Left lung (tissue), 10 donors: ENCODE measurements around the gene IFI44. TPM values are rescaled to one million over a fixed set of nuclear protein-coding genes. Genes with fewer than 3 reads are reported as not detected.

Source experiments
- ATAC-seq: fragments of 200-7000 bp; cut with Tn5 transposase; one replicate; pipeline ENCODE4 v1.9.1; 2020; ENCODE audit warnings: moderate library complexity
- DNase-seq, 4 donors: peaks; one replicate each; pipeline ENCODE4 v3.0.0-alpha.2; 2013 to 2020
- H3K27ac ChIP-seq, 2 donors: fragments of 200-600 bp; sonication (generic) in 1 of 2; one replicate each; pipeline versions ENCODE4 v1.5.0 to v1.8.0; 2020 to 2021
- H3K27me3 ChIP-seq, 2 donors: fragments of 200-600 bp; sonication (generic) in 1 of 2; one replicate each; pipeline versions ENCODE4 v1.5.0 to v1.8.0; 2020 to 2021
- H3K36me3 ChIP-seq, 2 donors: fragments of 200-600 bp; sonication (generic) in 1 of 2; one replicate each; pipeline versions ENCODE4 v1.5.0 to v1.8.0; 2020 to 2021
- H3K4me1 ChIP-seq, 2 donors: fragments of 200-600 bp; one replicate each; pipeline ENCODE4 v1.8.0; 2021
- H3K4me3 ChIP-seq, 2 donors: fragments of 200-600 bp; sonication (generic) in 1 of 2; one replicate each; pipeline versions ENCODE4 v1.5.0 to v1.8.0; 2020 to 2021; ENCODE audit warnings: mild to moderate bottlenecking in 1 of 2
- H3K9me3 ChIP-seq, 2 donors: fragments of 200-600 bp; sonication (generic) in 1 of 2; one replicate each; pipeline versions ENCODE4 v1.5.0 to v1.8.0; 2020 to 2021
- CTCF ChIP-seq, 2 donors: fragments of 200-600 bp; sonication (generic) in 1 of 2; IDR thresholded peaks; one replicate each; pipeline versions ENCODE4 v1.5.0 to v1.8.0; 2021; ENCODE audit warnings: antibody characterized with exemption in 2 of 2
- intact Hi-C, 2 donors: fragments of 100-400 bp; cut with DNase I; formaldehyde crosslinking; loops; one replicate each; pipeline versions ENCODE4 v1.11.2 to v1.14.2; 2022
- polyA plus RNA-seq, 6 donors: library from polyadenylated mRNA; unstranded; fragments of 120-200 nt; gene quantifications; one replicate each; pipeline ENCODE4 v1.2.1, GENCODE V29; 2013; ENCODE audit not compliant: insufficient read length in 6 of 6
- total RNA-seq, 2 donors: library from RNA; stranded (reverse); fragmentation: NEBNext Ultra II Directional; extraction: Animal tissue kit (Norgen Biotek cat#: 25700); gene quantifications; one replicate each; pipeline ENCODE4 v1.2.1, GENCODE V29; 2021
- donor health status: DM: no; HTN: yes; CAD: no.
- donor health status: DM: no; HTN: no; CAD: no.

The IFI44 gene
- total and polyA plus RNA-seq, 8 donors: 40.8 to 77.8 (median 53.7) TPM

GRCh38 chr1:78699813-78700212, 50.2 kb downstream of the IFI44 start:
- Histone ChIP-seq H3K4me1 (no peaks in the 10 kb centered on the region), H3K36me3 (no peaks in the 10 kb centered on the region), H3K9me3 (peaks cover 0 to 13% of the 10 kb centered on the region in 2 donors), H3K4me3 (no peak overlapping the region), H3K27ac (no peak overlapping the region), H3K27me3 (no peaks in the 10 kb centered on the region)
- DNase-seq (no peak), ATAC-seq (no peak)
- intact Hi-C loops: no loop called here
- no peak for TF ChIP-seq CTCF (IDR thresholded peaks at IDR 0.05)

- H3K36me3 ChIP-seq: no peaks in the 10 kb centered on the region
- H3K4me1 ChIP-seq: no peaks in the 10 kb centered on the region
- TF ChIP-seq CTCF (IDR thresholded peaks at IDR 0.05): no peak
- no peak overlapping the region for H3K27ac ChIP-seq
- intact Hi-C loops: no loop called here
- no peak overlapping the region for H3K4me3 ChIP-seq
- DNase-seq: peak in 1 of 4 donors; percentile 31
- H3K9me3 ChIP-seq: peaks cover 0 to 13% of the 10 kb centered on the region in 2 donors
- ATAC-seq: no peak
- no peaks in the 10 kb centered on the region for H3K27me3 ChIP-seq
Measured at GRCh38 chr1:78702426-78702825, 52.8 kb downstream of the IFI44 start.

- peak in 1 of 4 donors; percentile 16 for DNase-seq
- no peak for TF ChIP-seq CTCF (IDR thresholded peaks at IDR 0.05)
- Histone ChIP-seq H3K4me3 (no peak overlapping the region), H3K27me3 (no peaks in the 10 kb centered on the region), H3K4me1 (no peaks in the 10 kb centered on the region), H3K27ac (no peak overlapping the region), H3K36me3 (no peaks in the 10 kb centered on the region), H3K9me3 (peaks cover 0 to 12% of the 10 kb centered on the region in 2 donors)
- ATAC-seq: no peak
- intact Hi-C loops: no loop called here
Measured at GRCh38 chr1:78703806-78704205, 54.2 kb downstream of the IFI44 start.

- Histone ChIP-seq H3K27me3 (no peaks in the 10 kb centered on the region), H3K4me1 (no peaks in the 10 kb centered on the region), H3K36me3 (no peaks in the 10 kb centered on the region), H3K27ac (no peak overlapping the region), H3K9me3 (no peaks in the 10 kb centered on the region), H3K4me3 (no peak overlapping the region)
- intact Hi-C loops: no loop called here
- TF ChIP-seq CTCF (IDR thresholded peaks at IDR 0.05): no peak
- no peak for DNase-seq
- ATAC-seq: no peak
Measured at GRCh38 chr1:78712467-78713051, 62.9 kb downstream of the IFI44 start.

- Histone ChIP-seq H3K4me3 (no peak overlapping the region), H3K4me1 (no peaks in the 10 kb centered on the region), H3K9me3 (no peaks in the 10 kb centered on the region), H3K27me3 (no peaks in the 10 kb centered on the region), H3K36me3 (no peaks in the 10 kb centered on the region), H3K27ac (no peak overlapping the region)
- DNase-seq (no peak), ATAC-seq (no peak)
- TF ChIP-seq CTCF (IDR thresholded peaks at IDR 0.05): no peak
- intact Hi-C loops: no loop called here
Measured at GRCh38 chr1:78713297-78713696, 63.7 kb downstream of the IFI44 start.

Other genes with a start within 250 kb of the IFI44 start
- 1 to 10 TPM; 2.1 to 4.7 TPM for gene PTGFR, start 158.9 kb upstream of the IFI44 start, total RNA-seq
- gene PTGFR, start 158.9 kb upstream of the IFI44 start, polyA plus RNA-seq: under 1 TPM; 0.10 to 0.20 (median 0.13) TPM
- 10 to 100 TPM; 12.4 to 24.0 TPM for gene IFI44L, start 29.4 kb upstream of the IFI44 start, total RNA-seq
- gene IFI44L, start 29.4 kb upstream of the IFI44 start, polyA plus RNA-seq: 1 to 10 TPM; 3.3 to 5.2 (median 4.0) TPM